ENCODE data around the gene SGCE.

The SGCE gene

DNA sequence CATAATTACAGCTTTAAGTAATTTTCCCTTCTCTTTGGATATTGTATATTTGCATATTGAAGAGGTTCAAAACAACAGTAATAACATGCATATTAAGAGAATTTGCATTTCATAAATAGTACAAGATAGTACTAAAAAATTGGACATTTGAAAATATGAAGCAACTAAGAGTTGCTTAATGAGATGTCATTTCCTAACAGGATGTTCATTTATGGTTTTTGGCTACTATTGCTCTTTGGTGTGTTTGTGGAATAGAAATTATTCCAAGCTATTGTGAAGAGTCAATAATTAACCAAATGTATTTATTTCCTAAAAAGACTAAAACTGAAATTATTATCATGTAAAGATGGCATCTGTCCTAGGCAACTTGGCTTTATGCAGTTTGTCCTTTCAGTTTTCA, 4.1 kb upstream of the SGCE start:
- intact Hi-C loops (cut with DNase I) = no loop called here
- no peak for DNase-seq

DNA sequence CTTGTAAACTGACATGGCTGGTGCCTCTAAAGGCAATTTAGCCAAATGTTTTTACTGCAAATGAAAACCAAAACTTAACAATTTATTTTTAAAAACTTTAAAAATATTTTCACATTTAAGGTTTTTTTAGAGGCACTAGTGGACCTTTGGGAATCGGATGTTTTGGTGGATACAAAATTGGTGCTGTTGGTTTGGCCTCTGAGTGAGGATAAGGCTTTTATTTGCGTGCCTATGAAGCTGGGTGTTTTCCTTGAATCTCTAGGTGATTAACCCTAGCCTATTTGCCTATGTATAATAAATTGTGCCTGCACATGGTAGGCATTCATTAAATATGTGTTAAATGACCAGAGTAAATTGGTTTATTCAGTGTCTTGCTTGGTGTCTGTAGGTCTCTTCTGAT, 2.9 kb upstream of the SGCE start:
- no peak for DNase-seq
- intact Hi-C loops (cut with DNase I) = loop anchor here (5.0 to 10.0 kb wide), 4 partner anchors 212 to 543 kb away; partner anchors contain the start of gene PPP1R9A

DNA sequence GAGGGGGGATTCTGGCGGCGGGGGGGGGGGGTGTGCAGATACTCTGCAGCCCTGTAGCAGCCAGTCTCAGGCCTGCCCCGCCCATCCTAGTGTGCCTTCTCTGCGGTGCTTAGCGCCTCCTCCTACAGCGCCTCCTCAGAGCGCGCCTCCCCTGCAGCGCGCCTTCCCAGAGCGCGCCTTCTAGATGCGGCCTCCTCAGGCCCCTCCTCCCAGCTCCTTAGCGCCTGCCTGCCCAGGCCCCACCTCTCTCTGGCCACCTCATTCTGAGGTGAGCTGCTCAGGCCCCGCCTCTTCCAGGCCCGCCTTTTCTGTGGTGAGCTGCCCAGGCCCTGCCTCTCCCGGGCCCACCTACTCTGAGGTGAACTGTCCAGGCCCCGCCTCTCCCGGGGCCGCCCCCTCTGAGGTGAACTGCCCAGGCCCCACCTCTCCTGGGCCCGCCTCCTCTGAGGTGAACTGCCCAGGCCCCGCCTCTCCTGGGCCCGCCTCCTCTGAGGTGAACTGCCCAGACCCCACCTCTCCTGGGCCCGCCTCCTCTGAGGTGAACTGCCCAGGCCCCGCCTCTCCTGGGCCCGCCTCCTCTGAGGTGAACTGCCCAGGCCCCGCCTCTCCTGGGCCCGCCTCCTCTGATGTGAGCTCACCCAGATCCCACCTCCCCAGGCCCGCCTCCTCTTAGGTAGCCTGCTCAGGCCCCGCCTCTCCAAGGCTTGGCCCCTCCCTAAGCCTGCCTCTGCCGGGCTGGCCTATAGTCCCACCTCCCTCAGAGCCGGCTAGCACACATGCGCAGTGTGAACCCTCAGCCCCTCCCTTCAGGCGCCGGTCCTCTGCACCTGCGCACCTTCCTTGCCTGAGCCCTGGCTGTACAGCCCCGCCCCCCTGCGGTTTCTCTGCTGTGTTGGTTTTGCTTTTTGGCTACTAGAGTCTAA, 2.1 kb upstream of the SGCE start:
- peak; percentile 79 to 99 (median 90) for DNase-seq
- intact Hi-C loops (cut with DNase I) = loop anchor here (2.0 to 10.0 kb wide), 5 partner anchors 149 to 544 kb away; partner anchors contain the start of genes CASD1 and PPP1R9A

DNA sequence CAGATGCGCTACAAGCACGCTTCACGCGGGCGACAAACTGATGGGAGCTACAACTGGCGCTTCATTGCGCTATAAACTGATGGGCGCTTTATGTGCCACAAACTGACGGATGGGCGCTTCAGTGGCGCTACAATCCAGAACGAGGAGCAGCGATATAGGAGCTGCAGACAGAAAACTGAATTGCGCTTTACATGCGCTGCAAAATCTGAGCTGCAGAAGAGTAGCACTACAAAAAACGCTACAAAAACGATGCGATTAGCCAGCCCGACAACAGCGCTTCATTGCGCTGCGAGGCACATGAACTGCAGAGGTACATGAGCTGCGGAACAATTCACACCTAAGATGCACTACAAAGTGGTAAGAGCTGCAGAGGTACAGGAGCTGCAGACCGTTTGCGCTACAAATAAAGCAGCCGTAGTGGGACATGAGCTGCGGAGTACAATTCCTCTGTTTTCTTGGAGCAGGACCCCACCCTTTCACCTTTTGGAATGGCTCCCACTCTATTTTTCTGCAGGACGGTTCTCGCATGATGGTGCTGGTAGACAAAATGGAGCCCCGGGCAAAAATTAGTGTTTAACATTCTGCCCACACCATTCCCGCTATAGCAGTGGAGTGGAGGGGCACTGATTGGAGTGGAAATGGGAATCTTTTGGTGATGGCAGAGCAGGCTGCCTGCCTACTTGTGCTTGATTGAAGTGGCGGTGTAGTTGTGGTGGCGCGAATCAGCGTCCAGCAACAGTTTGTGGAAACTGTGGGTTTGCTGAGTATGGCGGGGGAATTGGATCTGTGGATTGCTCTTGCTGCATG, 1.2 kb upstream of the SGCE start:
- DNase-seq = peak in 9 of 10 donors; percentile 20 to 86 (median 32)
- intact Hi-C loops (cut with DNase I) = loop anchor here (2.0 to 10.0 kb wide), 5 partner anchors 148 to 545 kb away; partner anchors contain the start of genes CASD1 and PPP1R9A

DNA sequence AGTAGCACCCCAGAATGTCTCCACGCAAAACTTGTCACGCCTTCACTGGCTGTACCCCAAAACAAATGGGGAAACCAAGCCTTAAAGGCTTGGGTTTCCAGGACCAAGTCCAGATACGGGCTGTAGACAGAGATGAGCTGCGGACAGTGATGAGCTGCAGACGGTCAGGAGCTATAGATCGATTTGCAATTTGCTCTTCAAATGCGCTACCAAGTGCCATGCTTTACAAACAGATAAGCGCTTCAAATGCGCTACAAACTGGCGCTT, 658 bp upstream of the SGCE start:
- DNase-seq = peak in 1 of 10 donors; percentile 9
- intact Hi-C loops (cut with DNase I) = loop anchor here (2.0 to 10.0 kb wide), 5 partner anchors 148 to 546 kb away; partner anchors contain the start of genes CASD1 and PPP1R9A

DNA sequence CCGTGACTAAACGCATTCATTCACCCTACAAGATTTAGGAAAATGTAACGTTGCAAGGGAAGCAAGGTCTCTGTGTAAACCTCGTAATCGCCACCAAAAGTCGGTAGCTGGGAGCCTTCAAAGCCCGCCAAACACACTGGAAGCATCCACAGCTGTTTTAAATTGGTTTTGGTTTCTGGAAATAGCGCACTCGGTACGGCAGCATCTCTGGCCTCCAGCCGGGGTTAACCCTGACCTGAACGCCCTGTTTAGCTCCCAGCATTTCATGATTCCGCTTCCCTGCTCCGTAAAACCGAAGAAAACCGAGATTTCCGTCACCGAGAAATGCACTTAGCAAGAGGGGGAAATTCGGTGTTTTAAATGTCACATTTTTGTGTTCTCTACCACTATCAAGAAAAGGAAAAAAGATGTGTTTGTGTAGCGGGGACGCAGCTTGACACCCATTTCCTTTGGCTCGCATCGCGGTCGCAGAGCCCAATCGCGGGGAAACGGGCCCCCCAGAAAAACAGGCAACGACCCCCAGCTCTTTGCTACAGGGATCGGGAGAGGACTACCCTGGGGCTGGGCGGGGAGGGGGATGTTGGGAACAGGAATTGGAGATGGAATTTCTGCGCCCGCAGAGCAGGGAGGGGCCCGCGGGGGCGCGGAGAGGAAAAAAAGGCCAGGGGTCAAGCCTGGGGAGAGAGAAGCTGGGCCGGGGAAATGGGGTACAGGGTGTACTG, 646 bp downstream of the SGCE start:
- intact Hi-C loops (cut with DNase I) = loop anchor here (5.0 to 10.0 kb wide), 4 partner anchors 208 to 547 kb away; partner anchors contain the start of gene PPP1R9A
- DNase-seq = peak in 8 of 10 donors; percentile 21 to 83 (median 30)

DNA sequence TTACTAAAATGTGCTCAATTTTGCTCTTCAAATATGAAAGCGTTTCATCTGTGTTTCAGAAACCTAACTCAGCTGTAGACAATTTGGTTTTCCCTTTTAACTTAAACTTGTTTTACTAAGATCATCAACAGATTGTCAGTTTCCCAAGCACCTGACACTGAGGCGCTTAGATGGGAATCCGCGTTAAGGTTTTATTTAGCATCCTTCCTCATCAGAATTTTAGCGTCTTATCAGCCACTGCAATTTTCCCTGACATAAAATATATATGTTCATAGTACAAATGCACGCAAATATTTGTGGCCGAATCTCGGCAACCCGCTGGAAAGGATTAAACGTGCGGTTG, 1.2 kb downstream of the SGCE start:
- intact Hi-C loops (cut with DNase I) = loop anchor here (5.0 to 10.0 kb wide), 4 partner anchors 207 to 548 kb away; partner anchors contain the start of gene PPP1R9A
- DNase-seq = no peak

DNA sequence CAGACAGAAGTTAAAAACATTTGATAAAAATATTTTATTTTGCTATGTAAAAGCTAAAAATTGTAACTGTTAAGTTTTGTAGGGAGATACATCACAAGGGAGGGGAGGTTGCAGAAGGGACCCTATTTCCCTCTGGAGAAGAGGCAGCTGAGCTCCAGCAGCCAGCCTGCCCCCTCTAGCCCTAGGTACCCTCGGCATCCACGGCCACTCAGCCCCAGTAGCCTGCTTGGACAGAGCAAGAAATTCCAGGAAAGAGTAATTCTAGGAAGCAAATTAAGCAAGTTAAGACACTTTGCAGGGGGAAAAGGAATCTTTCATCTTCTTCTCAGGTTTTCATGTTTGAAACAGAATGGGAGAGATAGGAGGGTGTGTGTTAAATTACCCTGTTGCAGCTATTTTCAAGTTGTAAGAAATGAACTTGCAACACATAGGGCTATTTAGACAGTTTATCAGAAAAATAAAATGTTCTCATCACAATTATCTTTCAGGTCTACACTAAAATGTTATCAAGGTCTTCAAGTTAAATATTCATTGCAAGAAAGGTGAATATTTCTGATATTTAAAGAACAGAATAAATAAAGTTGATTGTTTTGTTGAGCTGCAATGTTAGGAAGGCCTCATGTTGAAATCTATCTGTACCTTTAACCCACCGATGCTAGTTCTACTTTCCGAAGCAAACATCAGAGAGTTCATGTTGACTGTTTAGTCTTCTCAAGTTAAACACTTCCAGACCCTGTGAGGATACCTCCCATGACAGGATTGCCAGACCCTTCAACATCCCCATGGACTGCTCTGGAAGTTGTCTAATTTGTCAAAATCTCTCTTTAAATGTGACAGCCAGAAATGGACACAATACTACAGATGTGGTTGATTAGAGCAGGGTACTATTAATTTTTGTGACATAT, 5.5 kb downstream of the SGCE start:
- DNase-seq = peak in 3 of 10 donors; percentile 13 to 70 (median 67)
- intact Hi-C loops (cut with DNase I) = loop anchor here (10.0 kb wide), 1 partner anchor 394 kb away; no protein-coding TSS in a partner anchor

DNA sequence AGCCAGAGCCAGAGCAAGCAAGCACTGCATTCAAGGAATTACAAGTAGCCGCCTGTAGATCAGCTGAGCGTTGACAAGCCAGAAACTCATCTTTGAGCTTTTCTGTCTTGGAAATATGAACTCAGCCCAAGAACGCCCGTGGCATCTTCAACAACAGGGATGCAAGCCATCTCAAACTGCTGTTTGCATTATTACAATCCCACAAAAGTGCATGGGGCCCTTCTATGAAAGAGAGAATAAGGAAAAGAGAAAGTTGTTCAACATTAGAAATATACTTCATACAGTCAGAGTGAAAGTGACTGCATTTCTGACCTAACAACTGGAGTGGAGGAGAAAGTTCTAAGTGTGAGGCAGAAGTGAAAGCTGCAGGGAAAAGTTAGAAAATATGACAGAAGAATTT, 6.5 kb downstream of the SGCE start:
- no peak for DNase-seq
- intact Hi-C loops (cut with DNase I) = no loop called here

DNA sequence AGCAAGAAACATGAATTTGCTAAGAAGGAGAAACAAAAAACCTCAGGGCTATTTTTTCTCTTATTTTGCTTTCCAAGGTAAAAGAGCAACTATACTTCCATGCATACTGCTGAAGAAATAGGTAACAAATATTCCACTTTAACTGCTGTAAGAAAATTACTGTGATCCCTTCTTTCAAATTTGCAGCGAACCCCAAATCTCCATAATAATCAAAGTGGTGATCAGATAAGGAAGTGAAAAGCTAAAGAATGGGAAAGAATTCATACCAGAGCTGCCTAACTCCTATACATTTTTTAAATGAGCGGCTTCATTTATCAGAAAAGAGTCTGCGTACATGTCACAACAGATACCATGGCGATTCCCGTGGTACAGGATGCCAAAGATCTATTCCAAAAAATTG, 7.2 kb downstream of the SGCE start:
- no peak for DNase-seq
- intact Hi-C loops (cut with DNase I) = no loop called here

DNA sequence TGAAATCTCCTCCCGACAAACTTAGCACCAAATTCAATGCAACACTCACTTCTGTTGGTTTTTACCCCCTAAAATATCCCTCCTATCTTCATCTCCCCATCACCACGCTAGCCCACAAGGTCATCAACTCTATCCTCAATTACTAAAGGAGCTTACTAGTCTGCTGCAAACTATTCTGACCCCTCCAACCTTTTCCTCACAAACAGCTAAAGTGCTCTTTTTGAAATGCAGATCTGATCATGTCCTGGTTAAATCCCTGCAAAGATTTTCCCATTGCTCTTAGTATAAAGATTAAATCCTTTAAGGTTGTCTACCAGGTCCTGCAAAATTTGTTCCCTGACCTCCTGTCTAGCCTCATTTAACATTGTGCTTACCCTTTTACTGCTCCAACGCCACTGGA, 8.6 kb downstream of the SGCE start:
- DNase-seq = no peak
- intact Hi-C loops (cut with DNase I) = no loop called here

DNA sequence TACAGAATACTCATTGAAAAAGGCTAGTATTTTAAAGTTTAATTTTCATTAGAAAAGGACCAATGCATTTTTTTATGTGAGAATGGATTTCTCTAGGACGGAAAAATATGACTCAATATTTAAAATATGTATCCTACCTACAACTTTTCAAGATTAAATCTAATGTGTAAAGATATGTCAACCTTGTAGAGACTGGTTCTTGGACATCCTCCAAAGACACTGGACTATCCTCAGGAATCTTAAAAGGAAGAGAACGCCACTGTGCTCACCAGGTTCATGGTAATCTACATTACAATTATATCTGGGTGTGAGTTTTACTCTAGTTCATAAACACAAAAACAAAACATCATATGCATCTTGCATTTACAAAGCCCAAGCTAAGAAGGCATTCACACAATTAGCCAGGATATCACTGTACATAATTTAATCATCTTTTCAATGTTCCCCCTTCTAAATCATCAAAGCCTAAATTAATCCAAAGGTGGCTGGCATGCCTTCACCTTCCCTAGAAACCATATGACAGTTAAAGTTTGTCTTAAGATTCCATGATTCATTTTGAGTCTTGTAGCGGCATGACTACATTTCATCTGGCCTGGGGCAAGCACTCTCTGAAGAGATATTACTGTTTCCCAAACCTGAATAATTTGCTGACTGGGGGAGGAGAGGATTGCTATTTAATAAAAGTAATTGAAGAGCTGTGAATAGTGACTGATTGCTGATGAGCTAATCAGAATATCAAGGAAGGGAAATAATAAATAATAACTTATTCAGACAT, 12.0 kb downstream of the SGCE start:
- DNase-seq = no peak
- intact Hi-C loops (cut with DNase I) = no loop called here

DNA sequence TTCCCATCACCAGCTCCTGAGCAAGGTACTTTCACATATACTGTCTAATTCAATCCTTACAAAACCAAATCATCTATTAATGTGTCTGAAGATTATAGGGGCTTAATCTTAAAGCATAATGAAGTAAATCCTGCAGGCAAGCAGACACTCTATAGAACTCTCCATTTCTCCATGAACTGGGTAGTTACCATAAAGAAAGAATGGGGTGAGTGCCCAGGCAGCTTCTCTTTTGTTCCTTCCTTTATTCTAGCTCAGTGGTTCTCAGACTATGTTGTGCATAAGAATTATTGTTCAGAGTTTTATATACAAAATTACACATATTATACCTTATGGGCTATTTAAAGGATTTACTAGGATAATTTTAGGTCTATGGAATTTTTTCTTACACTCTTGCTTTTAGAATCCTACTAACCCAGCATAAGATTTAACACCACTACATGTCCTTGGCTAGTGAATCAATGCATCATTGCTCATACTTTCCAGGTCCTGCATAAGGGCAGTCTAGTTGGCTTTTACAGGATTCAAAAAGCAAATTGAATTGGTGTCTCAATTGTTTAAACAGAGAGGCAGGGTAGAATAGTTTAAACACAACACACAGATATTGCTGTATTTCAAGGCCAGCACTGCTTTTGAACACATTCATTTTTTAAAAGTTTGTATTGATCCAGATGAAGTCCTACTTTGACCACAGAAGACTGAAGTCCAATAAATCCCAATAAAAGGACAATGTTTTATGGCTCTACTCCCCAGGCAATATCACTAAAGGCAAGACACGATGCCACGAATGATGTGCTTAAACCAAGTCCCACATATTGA, 12.9 kb downstream of the SGCE start:
- intact Hi-C loops (cut with DNase I) = no loop called here
- DNase-seq = no peak

DNA sequence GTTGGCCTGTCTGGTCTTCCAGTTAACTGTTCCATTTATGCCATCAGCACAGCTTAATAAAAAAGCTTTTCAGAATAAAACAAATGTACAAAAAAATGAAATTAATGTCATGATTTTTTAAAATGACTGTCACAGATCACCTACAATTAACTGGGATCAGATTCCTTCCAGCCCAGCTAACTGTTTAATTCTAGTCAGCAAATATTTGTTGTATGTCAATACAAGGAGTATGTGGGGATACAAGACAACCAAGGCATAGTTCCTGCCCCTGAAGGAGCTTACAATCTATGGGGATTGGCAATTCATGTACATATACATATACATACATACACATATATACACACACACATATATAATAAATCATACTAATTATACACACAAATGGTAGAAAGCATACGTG, 16.5 kb downstream of the SGCE start:
- intact Hi-C loops (cut with DNase I) = no loop called here

DNA sequence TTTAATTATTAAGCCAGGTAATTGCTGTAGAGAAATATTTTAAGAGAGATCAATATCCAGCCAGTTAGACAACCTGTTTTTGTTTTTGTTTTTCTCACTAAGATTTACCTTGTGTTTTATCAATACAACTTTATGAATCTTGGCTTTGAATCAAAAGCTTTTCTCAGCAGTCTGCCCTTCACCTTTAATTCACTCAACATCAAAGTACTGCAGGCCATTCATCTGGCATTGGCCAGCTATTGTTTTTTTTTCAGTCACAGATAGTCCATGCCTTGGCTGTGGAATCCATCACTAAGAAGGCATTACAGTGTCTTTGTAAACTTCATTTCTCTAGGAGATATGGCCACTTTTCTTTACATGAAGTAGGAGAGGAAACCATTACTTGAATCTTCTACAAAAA, 20.2 kb downstream of the SGCE start:
- no peak for DNase-seq
- intact Hi-C loops (cut with DNase I) = no loop called here

More for the DNA sequence above, 16.5 kb downstream of the SGCE start:
- no peak for DNase-seq

DNA sequence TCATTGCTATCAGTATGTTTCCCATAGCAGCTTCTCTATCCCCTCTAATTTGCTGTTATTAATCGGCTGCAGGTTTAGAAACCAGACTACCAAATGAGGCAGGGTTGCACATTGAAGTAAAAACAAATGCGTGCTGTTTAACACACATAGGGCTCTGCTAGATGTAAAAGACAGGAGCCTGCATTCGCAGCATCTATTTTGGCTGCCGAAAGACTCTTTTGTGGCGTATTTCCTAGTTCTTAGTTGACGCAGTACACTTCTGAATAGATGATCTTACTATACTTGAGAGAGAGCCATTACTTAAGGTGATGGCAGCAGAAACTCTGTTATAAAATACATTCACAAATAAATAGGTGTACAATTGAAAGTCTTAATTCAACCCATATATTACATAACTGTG, 21.4 kb downstream of the SGCE start:
- DNase-seq = no peak
- intact Hi-C loops (cut with DNase I) = no loop called here

DNA sequence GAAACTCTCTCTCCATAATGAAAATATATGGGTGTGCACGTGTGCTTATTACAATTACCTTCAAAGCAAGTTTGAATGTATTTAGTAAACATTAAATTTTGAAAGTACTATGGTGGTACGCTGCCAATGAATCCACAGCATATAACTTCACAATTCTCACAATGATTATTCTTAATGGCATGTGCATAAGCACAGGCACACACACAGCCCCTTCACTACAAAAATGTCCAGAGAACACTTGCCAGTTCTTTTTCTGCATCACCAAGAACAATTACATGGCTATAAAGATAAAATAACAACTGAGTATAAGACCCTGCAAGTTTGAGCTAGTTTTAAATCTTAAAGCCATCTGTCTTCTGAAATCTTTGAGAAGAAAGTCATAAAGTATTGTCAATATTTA, 22.2 kb downstream of the SGCE start:
- no peak for DNase-seq
- intact Hi-C loops (cut with DNase I) = no loop called here

DNA sequence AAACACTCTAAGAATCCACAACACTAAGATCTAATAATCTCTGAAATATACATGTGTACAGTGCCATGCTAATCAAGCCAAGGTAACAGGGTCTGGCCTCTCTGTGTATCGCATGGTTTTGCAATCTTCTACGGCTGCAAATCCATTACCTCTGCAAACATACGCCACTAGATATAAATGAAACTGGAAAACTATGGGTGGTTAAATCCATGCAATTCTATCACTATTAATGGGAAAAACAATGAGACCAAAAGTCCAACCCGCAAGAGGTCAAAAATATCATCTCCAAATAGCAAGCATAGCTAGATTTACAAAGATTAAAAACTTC, 23.0 kb downstream of the SGCE start:
- intact Hi-C loops (cut with DNase I) = no loop called here
- DNase-seq = no peak

Measured in posterior cingulate gyrus (tissue), 11 donors.